ENCODE measurements around the gene ALKBH5. TPM values are rescaled to one million over a fixed set of nuclear protein-coding genes. Genes with fewer than 3 reads are reported as not detected.

The ALKBH5 gene
- total and polyA plus RNA-seq, 8 donors: 32.8 to 66.7 (median 49.4) TPM

- H3K9me3 ChIP-seq: no peaks in the 10 kb centered on the region
- intact Hi-C loops (cut with DNase I; ENCODE audit: low total_unique reads): no loop called here
- H3K4me1 ChIP-seq: peaks cover 25 to 44% (median 41%) of the 10 kb centered on the region in 4 donors
- TF ChIP-seq POLR2AphosphoS5 (IDR thresholded peaks at IDR 0.05) (no peak), POLR2A (IDR thresholded peaks at IDR 0.05) (no peak), EP300 (IDR thresholded peaks at IDR 0.05) (no peak)
- TF ChIP-seq, protein P1, sequence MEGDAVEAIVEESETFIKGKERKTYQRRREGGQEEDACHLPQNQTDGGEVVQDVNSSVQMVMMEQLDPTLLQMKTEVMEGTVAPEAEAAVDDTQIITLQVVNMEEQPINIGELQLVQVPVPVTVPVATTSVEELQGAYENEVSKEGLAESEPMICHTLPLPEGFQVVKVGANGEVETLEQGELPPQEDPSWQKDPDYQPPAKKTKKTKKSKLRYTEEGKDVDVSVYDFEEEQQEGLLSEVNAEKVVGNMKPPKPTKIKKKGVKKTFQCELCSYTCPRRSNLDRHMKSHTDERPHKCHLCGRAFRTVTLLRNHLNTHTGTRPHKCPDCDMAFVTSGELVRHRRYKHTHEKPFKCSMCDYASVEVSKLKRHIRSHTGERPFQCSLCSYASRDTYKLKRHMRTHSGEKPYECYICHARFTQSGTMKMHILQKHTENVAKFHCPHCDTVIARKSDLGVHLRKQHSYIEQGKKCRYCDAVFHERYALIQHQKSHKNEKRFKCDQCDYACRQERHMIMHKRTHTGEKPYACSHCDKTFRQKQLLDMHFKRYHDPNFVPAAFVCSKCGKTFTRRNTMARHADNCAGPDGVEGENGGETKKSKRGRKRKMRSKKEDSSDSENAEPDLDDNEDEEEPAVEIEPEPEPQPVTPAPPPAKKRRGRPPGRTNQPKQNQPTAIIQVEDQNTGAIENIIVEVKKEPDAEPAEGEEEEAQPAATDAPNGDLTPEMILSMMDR (IDR thresholded peaks at IDR 0.05): no peak
- no peaks in the 10 kb centered on the region for H3K27me3 ChIP-seq
- no peak for DNase-seq
- peak overlapping the region in 1 of 4 donors; percentile 80 for H3K4me3 ChIP-seq
- WGBS, 5 donors: 35 to 77% (median 47%) methylated on average over 5 to 11 of the region's 11 CpGs
- peak overlapping the region in 1 of 5 donors; percentile 98 for H3K27ac ChIP-seq
- H3K36me3 ChIP-seq: peaks cover 37 to 55% (median 52%) of the 10 kb centered on the region in 4 donors
Measured at GRCh38 chr17:18256351-18256750, 72.7 kb downstream of the ALKBH5 start.

- Histone ChIP-seq H3K9me3 (no peaks in the 10 kb centered on the region), H3K27me3 (no peaks in the 10 kb centered on the region), H3K4me1 (peaks cover 29 to 49% (median 45%) of the 10 kb centered on the region in 4 donors), H3K4me3 (peak overlapping the region; percentile 79 to 99 (median 80)), H3K36me3 (peaks cover 33 to 51% (median 48%) of the 10 kb centered on the region in 4 donors), H3K27ac (peak overlapping the region in 4 of 5 donors; percentile 94 to 98 (median 96))
- WGBS, 5 donors: 48 to 75% (median 58%) methylated on average over 6 to 7 of the region's 7 CpGs
- no peak for TF ChIP-seq POLR2AphosphoS5 (IDR thresholded peaks at IDR 0.05)
- DNase-seq: no peak
- intact Hi-C loops (cut with DNase I; ENCODE audit: low total_unique reads): no loop called here
Measured at GRCh38 chr17:18256776-18257175, 73.1 kb downstream of the ALKBH5 start.

GRCh38 chr17:18257268-18257981 is 73.8 kb downstream of the ALKBH5 start:
- peak; percentile 73 to 79 for DNase-seq
- Histone ChIP-seq H3K9me3 (no peaks in the 10 kb centered on the region), H3K27ac (peak overlapping the region; percentile 94 to 98 (median 97)), H3K27me3 (no peaks in the 10 kb centered on the region), H3K36me3 (peaks cover 27 to 44% (median 41%) of the 10 kb centered on the region in 4 donors), H3K4me3 (peak overlapping the region; percentile 79 to 99 (median 80)), H3K4me1 (peaks cover 36 to 55% (median 52%) of the 10 kb centered on the region in 4 donors)
- no peak for TF ChIP-seq POLR2A (IDR thresholded peaks at IDR 0.05)
- no peak for TF ChIP-seq POLR2AphosphoS5 (IDR thresholded peaks at IDR 0.05)
- no peak for TF ChIP-seq EP300 (IDR thresholded peaks at IDR 0.05)
- TF ChIP-seq, protein P1 (IDR thresholded peaks at IDR 0.05): no peak
- 12 to 17% (median 14%) methylated on average over 18 of the region's 18 CpGs for WGBS, 5 donors
- intact Hi-C loops (cut with DNase I; ENCODE audit: low total_unique reads): no loop called here

- WGBS, 5 donors: 0 to 3% (median 1%) methylated on average over 7 to 16 of the region's 16 CpGs
- no peaks in the 10 kb centered on the region for H3K9me3 ChIP-seq
- H3K4me3 ChIP-seq: peak overlapping the region; percentile 79 to 99 (median 80)
- H3K4me1 ChIP-seq: peaks cover 41 to 61% (median 57%) of the 10 kb centered on the region in 4 donors
- H3K36me3 ChIP-seq: peaks cover 23 to 40% (median 38%) of the 10 kb centered on the region in 4 donors
- peak; percentile 74 to 75 for DNase-seq
- peak overlapping the region; percentile 94 to 98 (median 97) for H3K27ac ChIP-seq
- no peaks in the 10 kb centered on the region for H3K27me3 ChIP-seq
- TF ChIP-seq POLR2AphosphoS5 (IDR thresholded peaks at IDR 0.05) (peak in 2 of 3 donors; percentile 18 to 31), EP300 (IDR thresholded peaks at IDR 0.05) (no peak)
- intact Hi-C loops (cut with DNase I; ENCODE audit: low total_unique reads): no loop called here
Measured at GRCh38 chr17:18257982-18258355, 74.3 kb downstream of the ALKBH5 start.

DNA sequence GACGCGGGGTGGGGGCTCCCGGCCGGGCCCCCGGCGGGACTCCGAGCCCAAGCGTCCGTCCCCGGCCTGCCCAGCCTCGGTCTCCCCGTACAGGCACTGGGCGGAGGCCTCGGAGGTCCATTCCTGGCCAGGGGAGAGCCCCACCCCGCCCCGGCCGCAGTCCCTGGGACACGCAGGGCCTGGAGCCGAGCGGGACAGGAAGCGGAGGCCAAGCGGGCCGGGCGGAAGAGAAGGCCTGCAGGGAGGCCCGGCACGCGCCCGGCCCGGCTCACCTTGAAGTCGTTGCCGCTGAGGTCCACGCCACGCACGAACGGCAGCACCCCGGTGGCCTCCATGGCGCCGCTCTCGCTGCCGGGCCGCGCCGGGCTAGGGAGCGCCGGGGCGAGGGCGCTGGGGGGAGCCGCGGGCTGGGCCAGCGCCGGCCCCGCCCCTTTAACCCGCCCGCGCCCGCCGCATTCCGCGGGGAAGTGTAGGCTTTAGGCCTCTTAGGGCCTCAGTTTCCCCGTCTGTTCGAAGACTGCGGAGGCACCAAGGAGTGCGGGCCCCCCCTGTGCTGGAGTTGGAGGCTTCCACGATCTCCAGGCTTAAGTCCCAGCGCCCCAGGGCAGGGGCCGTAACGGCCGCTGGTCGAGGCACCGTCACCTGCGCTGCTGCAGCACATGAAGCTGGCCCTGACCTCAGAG is 74.9 kb downstream of the ALKBH5 start, which contains the start of gene FLII:
Gene FLII, minus strand, starts transcription at position 383 of the 683 bp plus-strand sequence. Its CDS starts 48 bp downstream, at position 335.
- Histone ChIP-seq H3K27me3 (no peaks in the 10 kb centered on the region), H3K4me1 (peaks cover 41 to 62% (median 59%) of the 10 kb centered on the region in 4 donors), H3K4me3 (peak within 1 kb of the TSS; percentile 79 to 99 (median 80)), H3K9me3 (no peaks in the 10 kb centered on the region), H3K36me3 (peaks cover 19 to 40% (median 38%) of the 10 kb centered on the region in 4 donors), H3K27ac (peak within 1 kb of the TSS; percentile 94 to 98 (median 97))
- peak; percentile 61 to 84 for DNase-seq
- intact Hi-C loops (cut with DNase I; ENCODE audit: low total_unique reads): no loop called here
- WGBS, 5 donors: 0 to 1% (median 0%) methylated on average over 21 to 71 of the region's 71 CpGs; no CpG with 5 or more reads in 1 of the 5 donors
- TF ChIP-seq, protein P1 (IDR thresholded peaks at IDR 0.05): no peak
- peak; percentile 24 to 81 (median 80) for TF ChIP-seq POLR2AphosphoS5 (IDR thresholded peaks at IDR 0.05)
